GM19351 (cell line): ENCODE measurements around the gene SMIM10L1.

Experiments
- ATAC-seq: cut with Tn5 transposase; IDR thresholded peaks from one replicate; pipeline ENCODE4 v1.9.1; 2021; ENCODE audit warnings: mild to moderate bottlenecking, moderate library complexity; ENCODE audit not compliant: unreplicated experiment

SMIM10L1 gene

DNA sequence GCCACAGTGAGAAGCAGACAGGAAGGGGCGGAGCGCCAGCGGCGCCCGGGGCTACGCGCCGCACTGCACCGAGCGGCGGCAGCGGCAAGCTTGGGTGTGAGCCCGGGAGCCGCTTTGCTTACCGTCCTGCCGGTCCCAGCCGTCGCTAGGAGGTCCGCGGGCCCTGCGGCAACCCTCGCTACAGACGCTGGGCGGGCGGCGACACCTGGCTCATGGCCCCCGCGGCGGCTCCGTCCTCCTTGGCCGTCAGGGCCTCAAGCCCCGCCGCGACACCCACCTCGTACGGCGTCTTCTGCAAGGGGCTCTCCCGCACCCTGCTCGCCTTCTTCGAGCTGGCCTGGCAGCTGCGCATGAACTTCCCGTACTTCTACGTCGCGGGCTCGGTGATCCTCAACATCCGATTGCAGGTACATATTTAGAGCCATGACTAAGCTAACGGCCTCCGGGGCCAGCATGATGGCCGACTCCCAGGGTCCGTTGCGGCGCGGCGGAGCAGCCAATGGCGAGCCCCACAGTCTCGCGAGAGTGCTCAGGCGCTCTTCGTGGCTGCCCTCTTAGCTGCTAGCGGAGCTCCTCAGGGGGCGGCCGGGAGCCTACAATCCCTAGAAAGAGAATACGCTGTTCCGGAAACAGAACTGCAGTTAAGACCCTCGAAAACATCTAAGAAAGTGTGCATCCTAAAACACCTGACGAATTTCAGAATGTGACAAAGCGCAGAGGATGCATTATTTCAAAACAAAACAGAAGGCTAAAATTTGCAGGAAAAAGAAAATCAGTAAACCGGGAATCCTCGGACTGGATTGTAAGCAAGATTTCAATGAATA, at the start of gene SMIM10L1:
TSS of gene SMIM10L1 (plus strand) at position 50 of the 824 bp plus-strand sequence. CDS start at position 213, 163 bp downstream.
- ATAC-seq: peak; percentile 92

DNA sequence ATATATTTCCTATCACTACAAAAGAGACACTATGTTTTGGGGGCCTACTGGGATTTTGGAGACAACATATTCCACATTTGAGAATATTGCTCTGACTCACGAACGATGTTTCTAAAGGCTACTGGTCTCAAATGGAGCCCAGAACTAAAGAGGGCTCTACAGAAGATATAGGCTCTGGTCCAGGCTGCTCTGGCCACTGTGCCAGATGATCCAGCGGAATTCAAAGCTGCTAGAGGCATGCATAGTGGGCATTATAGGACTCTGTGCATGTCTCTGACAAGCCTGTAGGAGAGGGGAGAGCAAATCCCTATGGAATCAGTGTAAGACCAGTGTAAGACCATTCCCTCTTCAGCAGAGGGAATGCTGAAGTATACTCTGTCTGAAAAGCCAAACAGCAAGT, 40.6 kb upstream of the SMIM10L1 start:
- no peak for ATAC-seq

DNA sequence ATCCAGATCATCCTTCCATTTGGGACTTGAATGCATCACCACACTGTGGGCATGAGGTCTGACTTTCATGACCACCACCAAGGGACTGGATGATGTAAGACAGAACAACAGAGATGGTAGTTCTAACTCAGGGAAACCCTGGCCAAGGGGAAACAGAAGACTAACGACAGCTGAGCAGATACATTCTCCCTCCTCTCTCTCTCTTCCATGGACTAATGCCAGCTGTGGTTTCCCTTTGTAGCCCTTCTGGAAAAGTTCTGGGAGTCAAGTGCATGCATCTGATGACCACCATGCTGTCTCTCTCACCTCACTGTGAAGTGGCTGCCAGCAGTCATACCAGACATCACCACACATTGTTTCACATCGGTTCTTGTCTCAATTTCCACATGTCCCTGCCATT, 40.0 kb upstream of the SMIM10L1 start:
- no peak for ATAC-seq

DNA sequence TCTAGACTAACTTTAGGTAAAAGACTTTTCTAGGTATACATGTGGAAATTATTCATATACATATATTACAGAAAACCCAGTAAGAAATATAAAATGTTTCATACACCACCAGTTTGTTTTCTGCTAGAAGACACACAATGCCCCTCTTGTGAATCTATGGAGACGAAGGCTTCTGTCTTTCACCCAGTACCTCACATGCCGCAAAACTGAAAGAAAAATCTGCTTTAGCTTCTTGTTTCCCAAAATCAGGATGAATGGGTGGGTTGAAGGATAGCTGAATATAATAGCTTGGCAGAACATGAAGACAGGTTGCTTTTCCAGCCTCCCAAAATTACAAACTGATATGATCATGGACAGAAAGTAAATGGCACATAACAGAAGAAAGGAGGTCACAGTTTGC, 37.8 kb upstream of the SMIM10L1 start:
- ATAC-seq: no peak

DNA sequence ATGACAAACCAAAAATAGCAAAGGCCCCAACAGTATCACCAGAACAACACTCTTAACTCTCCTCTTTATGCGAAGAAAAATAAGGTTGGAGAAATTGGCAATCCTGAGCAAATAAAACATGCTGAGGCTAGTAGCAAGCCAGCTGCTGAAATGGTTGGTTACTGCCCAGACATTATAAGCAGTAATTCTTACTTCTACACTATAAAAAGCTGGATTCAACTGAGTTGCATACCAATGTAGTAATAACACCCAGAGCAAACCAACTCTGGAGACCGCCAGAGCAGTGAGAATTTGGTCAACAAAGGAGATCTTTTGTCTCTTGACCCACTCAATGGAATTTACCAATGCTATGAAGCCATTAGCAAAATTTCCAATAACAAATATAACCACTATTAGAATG, 37.2 kb upstream of the SMIM10L1 start:
- ATAC-seq: no peak

DNA sequence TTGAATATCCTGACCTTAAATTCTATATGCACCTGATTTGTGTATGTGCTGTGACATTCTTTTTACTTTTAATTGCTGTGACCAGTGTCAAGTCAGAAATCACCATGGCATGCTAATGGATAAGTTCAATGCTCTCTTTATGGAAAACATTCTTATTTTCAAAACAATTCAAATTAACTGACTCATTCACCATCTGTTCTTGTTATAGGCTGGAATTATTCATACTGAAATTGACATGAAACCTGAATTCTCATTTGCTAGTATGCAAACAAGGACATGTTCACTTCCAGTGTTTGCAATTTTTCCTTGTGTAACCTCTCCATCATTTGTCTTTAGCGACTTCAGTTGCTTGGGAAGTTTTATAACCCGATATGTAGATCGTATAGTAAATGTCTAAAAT, 36.7 kb upstream of the SMIM10L1 start, which contains the start of gene TAS2R30:
TSS of gene TAS2R30 (minus strand) at position 340 of the 400 bp plus-strand sequence. CDS start 400 bp downstream, outside the sequence.
- ATAC-seq: no peak

DNA sequence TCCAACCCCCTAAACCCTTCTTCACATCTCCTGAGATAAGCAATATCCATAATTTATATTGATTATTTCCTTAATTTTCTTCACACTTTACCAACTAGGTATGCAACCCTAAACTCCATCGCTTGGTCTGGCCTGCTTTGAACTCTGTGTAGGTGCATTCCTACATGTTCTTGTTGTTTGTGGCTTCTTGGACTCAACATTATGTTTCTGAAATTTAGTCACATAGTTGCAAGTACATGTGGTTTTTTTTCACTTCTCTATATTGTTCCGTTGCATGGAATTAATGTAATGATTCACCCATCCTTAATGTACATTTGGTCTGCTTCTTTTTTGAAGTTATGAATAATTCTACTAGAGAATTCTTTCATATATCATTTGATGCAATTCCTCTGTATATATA, 34.9 kb upstream of the SMIM10L1 start:
- no peak for ATAC-seq

DNA sequence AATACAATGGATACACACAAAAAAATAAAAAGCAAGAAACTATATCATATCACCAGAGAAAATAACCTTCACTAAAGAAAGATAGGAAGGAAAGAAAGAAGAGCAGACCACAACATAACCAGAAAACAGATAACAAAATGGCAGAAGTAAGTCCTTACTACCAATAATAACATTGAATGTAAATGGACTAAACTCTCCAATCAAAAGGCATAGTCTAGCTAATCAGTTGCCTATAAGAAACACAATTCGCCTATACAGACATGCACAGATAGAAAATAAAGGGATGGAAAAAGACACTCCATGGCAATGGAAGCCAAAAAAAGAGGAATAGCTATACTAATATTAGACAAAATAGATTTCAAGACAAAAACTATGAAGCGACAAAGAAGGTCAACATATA, 27.6 kb upstream of the SMIM10L1 start:
- ATAC-seq: no peak

DNA sequence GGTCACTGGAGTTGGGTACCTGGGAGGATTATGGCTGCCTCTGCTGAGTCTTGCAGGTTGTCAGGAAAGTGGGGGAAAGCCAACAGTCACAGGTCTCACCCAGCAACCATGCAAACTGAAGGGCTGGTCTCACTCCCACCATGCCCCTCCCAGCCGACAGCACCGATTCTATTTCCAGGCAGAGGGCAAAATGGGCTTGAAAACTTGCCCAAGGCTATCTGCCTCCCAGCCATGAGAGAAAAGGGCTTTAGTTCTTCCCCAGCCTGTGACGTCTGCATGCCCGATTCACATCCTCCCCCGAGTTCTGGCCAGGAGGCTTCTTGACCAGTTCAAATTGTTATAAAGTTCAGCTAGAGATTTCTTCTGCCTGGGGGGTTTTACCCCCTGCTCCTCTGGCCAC, 26.7 kb upstream of the SMIM10L1 start:
- no peak for ATAC-seq

DNA sequence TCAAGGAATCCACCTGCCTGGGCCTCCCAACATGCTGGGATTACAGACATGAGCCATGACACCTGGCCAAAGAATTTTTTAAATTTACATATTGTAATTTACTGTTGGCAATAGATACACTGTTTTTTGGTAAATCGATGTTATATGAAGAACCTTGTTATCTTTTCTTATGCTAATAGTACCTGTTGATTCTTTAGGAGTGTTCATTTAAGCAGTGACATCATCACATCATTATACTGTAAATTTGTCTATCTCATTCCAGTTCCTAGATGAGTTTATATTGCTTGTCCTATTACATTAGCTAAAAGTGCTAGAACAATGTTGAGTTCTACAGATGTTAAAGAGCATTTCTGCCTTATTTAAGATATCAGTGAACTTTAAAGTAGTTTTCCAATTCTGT, 23.6 kb upstream of the SMIM10L1 start:
- ATAC-seq: no peak

DNA sequence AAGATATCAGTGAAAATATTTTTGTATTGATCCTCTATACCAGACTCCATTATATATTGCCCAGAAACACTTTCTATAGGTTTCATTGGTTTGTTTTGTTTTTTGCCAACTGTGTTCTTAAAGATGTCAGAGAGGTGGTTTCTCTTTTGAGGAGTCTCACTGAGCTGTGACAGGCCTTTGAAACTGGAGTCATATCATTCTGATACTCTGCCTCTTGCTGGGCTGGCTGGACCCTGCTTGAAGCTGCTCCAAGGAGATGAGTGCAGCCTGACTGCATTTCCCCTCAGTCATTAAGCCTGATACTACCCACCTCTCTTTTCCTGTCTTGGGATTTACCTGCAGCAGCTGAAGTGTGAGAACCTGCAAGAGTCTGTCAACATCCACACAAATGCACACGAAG, 20.2 kb upstream of the SMIM10L1 start:
- no peak for ATAC-seq

DNA sequence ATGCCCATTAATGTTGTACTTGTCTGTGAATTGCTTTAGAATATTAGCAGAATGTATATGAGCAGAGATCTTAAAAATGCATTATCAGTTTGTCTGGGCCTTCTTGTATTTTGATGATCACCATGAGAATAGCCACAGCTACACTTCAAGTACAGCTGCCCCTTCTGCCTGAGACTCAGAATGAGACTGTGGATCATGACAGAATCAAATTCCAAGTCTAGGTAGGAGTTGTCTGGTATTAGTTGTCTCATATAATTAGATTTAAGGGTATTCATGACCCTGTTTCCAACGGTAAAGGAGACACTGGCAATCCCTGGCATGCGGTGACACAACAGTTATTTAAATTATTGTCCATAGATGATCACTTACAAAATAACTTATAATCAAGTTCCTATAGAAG, 18.3 kb upstream of the SMIM10L1 start:
- ATAC-seq: no peak

DNA sequence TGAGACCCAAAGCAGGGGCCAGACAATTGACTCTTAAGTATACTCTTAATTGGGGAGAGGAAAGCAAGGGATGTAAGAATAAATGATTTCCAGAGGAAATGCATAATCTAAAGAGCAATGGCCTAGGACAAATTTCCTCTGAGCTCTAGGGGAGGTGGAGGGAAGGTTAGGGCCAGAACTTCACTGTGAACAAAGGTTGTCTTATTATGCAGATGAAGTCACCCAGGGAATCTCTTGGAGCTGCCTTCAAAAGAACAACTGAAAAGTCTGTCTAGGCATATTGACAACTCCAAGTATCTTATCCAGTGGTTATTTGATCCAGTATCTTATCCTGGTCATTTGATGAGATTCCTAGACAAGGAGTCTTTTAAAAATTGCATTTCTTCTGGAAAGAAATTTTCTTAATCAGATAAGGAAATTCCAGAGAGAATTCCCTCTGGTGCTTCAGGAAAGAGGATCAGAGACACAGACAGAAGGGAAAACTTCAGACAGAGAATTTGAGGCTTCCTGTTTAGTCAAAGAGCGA, 16.5 kb upstream of the SMIM10L1 start:
- ATAC-seq: no peak

DNA sequence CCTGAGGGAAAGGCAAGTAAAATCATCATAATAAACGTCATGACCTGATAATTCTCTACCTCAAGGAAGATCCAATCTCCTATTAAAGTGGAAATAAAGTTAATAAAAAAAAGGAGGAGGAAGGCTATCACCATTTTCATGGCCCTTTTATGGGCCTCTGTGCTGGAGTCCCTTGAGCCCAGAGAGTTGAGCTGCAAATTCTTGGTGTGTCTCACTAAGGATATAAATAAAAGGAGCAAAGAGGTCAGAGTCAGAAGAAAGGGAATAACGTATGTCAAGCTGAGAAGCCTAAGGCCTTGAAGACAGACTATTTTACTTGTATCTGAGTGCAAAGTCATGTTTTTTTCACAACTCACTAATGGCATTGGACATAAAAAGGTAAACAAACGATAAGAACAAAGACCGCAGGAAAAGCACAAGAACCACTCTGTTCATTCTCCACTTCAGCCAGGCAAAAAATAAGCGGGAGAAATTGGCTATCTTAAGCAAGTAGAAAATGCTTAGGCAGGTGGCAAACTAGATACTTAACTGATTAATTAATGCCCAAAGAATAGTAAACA, 12.0 kb upstream of the SMIM10L1 start:
- ATAC-seq: no peak

DNA sequence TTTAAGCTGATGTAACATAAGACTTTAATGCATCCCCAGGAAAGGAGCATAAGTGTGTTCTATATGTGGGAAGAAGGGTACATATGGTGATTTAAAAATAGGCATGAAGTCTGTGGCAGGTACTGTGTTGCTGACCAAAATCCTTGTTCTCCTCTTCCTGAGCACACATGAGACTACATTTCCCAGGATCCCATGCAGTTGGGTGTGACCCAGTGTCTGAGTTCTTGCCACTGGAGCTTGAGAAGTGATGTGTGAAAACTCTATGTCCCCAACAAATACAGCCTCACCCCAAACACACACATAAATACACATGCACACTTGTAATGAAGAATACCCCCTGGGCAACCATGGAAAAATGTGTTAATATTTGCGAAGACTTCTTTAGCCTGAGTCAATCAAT, 8.5 kb upstream of the SMIM10L1 start:
- no peak for ATAC-seq

DNA sequence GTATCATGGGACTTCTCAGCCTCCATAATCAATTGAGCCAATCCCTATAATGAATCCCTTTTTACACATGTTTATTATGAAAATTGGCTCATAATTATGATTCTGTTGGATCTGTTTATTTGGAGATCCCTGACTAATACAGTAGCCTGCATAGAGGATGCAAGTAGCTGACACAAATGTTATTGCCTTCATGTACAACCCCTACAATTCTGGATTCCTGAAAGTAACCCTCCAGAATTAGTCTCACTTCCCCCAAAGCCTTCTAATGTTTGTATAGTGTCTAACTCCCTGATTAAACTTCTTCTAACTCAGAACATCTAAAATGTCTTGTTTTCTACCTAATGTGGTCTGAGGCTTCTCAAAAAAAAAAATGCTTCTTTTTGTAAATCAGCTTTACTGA, 6.6 kb upstream of the SMIM10L1 start:
- no peak for ATAC-seq

DNA sequence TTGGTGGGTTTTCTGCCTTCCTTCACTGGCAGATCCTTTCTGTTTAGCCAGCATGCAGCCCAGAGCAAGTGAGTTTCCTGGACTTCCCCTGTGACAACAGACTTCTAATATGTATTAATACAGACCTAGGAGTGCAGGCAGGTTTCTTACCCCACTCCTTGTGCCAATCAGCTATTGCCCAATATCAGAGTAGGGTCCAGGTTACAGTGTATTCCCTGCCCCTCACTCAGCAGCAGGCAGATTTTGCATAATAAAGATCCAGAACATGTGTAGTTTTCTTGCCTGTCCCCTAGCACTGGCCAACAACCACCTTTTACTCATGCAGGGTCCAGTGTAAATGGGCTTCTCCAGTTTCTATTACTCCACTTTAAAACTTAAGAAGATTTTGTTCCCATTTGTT, 4.7 kb upstream of the SMIM10L1 start:
- no peak for ATAC-seq

DNA sequence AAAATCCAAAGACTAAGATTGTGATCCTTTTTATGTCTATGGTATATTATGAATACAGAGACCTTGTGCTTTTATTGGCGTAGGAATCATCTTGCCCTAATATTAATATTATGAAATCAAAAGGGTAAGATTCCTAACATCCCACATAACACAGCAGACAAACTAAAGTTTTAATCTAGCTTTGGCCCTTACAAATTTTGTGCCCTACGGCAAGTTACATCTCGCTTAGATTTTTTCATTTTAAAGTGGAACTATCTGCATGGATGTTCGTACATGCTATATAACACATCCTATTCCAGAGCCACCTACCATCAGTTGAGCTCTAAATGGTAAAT, 217 bp upstream of the SMIM10L1 start:
- ATAC-seq: no peak

DNA sequence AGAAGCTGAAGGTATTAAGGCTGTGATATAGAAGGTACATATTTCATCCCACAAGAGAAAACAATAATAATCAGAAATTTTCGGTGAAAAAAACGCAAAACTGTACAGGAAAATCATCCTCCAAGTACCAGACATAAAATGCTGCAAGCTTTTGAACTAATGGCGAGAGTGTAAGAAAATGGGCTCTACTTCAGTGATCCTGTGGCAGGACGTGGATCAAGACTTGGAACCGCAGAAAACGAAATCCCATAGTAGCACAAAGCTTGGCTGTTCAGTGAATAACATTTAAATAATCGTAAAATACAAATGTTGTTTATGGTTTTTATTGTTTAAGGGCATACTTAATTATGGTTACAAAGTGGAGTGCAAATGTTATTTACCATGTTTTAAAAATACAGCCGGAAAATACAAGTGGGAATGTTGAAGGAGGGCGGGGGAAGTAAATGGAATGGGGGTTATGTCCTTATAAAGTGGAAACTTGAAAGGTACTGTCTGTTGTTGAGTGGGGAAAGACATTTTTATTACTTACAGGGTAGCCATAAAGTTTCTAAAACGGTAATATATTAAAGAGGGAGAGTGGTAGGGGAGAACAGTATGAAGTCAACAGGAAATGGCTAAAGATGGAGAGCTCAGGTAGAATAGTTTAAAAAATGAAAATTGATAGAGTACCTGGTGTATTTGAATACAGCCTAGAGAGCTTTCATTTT, 1.1 kb downstream of the SMIM10L1 start:
- ATAC-seq: no peak

DNA sequence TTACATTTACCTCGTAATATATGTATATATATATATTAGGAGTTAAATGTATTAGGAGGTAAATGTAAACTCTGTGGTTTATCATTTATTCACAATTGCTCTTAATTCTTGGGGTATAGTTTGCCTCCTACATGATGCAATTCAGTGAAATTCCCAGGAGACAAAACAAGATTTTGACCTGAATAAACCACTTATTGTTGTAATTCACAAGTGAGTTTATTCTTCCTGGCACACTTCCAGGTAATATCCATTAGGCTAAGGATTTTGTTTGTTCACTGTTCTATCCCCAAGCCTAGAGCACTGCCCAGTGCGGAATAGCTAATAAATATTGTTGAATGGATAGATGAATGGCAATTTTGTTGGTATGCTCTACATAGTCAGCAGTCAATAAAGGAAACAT, 3.0 kb downstream of the SMIM10L1 start:
- ATAC-seq: no peak

DNA sequence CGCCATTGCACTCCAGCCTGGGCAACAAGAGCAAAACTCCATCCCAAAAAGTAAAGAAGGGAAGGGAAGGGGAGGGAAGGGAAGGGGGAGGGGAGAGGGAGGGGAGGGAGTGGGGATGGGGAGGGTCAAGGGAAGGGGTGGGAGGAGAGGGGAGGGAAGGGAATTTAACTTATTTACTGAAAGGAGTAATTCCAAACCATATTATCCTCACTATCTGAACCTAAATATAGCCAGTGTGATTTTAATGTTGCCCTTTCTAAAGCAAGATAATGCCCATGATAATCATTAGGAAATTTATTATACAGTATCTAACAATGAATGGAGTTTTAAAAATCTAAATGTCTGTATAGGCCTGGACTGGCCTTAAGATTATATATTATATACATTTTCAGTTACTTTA, 7.3 kb downstream of the SMIM10L1 start:
- no peak for ATAC-seq

DNA sequence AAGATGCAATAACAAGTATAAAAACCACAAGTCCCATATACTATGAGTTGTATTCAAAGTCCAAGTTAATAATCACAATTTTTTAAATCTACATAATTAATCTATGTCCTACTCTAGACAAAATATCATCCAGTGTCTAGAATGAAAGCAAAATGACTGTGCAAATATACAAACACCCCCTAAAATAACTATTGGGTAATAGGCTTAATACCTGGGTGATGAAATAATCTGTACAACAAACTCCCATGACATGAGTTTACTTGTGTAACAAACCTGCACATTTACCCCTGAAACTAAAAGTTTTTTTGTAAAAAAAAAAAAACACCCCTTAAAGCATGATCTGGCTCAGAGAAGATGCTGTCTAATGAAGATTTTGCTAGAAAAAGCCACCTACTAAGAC, 11.5 kb downstream of the SMIM10L1 start:
- no peak for ATAC-seq
